Hepatocyte (in vitro differentiated cells): Measurements from ENCODE around the gene ELFN1. TPM values are rescaled to one million over a fixed set of nuclear protein-coding genes. Genes with fewer than 3 reads are reported as not detected.

ENCODE experiments used
- DNase-seq: peaks from one replicate; pipeline ENCODE4 v3.0.0-alpha.2; 2016; ENCODE audit warnings: low spot score
- H2AFZ ChIP-seq: fragments of 200-600 bp; sonication (generic); 2 replicates; pipeline ENCODE4 v1.6.0; 2016; ENCODE audit warnings: antibody characterized with exemption, mild to moderate bottlenecking
- H3K27ac ChIP-seq: fragments of 200-600 bp; sonication (generic); 2 replicates; pipeline ENCODE4 v1.5.1; 2016; ENCODE audit warnings: mild to moderate bottlenecking
- H3K27me3 ChIP-seq: fragments of 200-600 bp; sonication (generic); 2 replicates; pipeline ENCODE4 v1.6.1; 2016
- H3K36me3 ChIP-seq: fragments of 200-600 bp; sonication (generic); replicated peaks from 2 replicates; pipeline ENCODE4 v1.5.1; 2016; ENCODE audit warnings: low read depth; ENCODE audit not compliant: insufficient read depth
- H3K4me1 ChIP-seq: fragments of 200-600 bp; sonication (generic); 2 replicates; pipeline ENCODE4 v1.5.1; 2016; ENCODE audit warnings: mild to moderate bottlenecking, moderate library complexity; ENCODE audit not compliant: insufficient read depth
- H3K4me2 ChIP-seq: fragments of 200-600 bp; sonication (generic); 2 replicates; pipeline ENCODE4 v1.6.0; 2016
- H3K4me3 ChIP-seq: fragments of 200-600 bp; sonication (generic); 2 replicates; pipeline ENCODE4 v1.5.1; 2016; ENCODE audit warnings: mild to moderate bottlenecking
- H3K79me2 ChIP-seq: fragments of 200-600 bp; sonication (generic); 2 replicates; pipeline ENCODE4 v1.6.0; 2017; ENCODE audit warnings: mild to moderate bottlenecking
- H3K9me2 ChIP-seq: fragments of 200-600 bp; sonication (generic); replicated peaks from 2 replicates; pipeline ENCODE4 v1.6.0; 2017; ENCODE audit warnings: mild to moderate bottlenecking; ENCODE audit not compliant: insufficient read depth
- H3K9me3 ChIP-seq: fragments of 200-600 bp; sonication (generic); 2 replicates; pipeline ENCODE4 v1.5.1; 2016; ENCODE audit warnings: low read depth, mild to moderate bottlenecking
- H4K20me1 ChIP-seq: fragments of 200-600 bp; sonication (generic); 2 replicates; pipeline ENCODE4 v1.6.0; 2016; ENCODE audit warnings: mild to moderate bottlenecking; ENCODE audit not compliant: insufficient read depth, poor library complexity, severe bottlenecking
- CTCF ChIP-seq: fragments of 200-600 bp; sonication (generic); IDR thresholded peaks from 2 replicates; pipeline ENCODE4 v1.5.1; 2016; ENCODE audit warnings: antibody characterized with exemption, mild to moderate bottlenecking; ENCODE audit not compliant: poor library complexity
- EZH2 ChIP-seq: fragments of 200-600 bp; sonication (generic); IDR thresholded peaks from 2 replicates; pipeline ENCODE4 v1.6.1; 2016; ENCODE audit warnings: antibody characterized with exemption, mild to moderate bottlenecking, borderline replicate concordance
- EZH2phosphoT487 ChIP-seq: fragments of 200-600 bp; sonication (generic); IDR thresholded peaks from one replicate; pipeline ENCODE4 v1.6.1; 2018; ENCODE audit warnings: antibody characterized with exemption, mild to moderate bottlenecking, low read depth, moderate library complexity; ENCODE audit not compliant: unreplicated experiment, severe bottlenecking
- WGBS: methylation state at CpG from one replicate; pipeline ENCODE4 v1.1.6; 2016; ENCODE audit warnings: low lambda C conversion rate; ENCODE audit errors: missing lambda C conversion rate; 5-methylcytosine and 5-hydroxymethylcytosine counted together
- polyA plus RNA-seq: library from polyadenylated mRNA; unstranded; fragments of >200 nt; fragmentation: Nextera tagmentation; extraction: Ambion mirVana; gene quantifications from 2 replicates; pipeline ENCODE4 v1.2.1, GENCODE V29; 2016
- total RNA-seq: library from RNA; depleted of rRNA; stranded (reverse); fragments of >200 nt; gene quantifications from 2 replicates; pipeline ENCODE4 v1.2.3, GENCODE V29; 2014

The ELFN1 gene
- total and polyA plus RNA-seq, 2 experiments from 2014 or later = 3.6 to 5.5 TPM

- Histone ChIP-seq H3K79me2 (no peaks in the 10 kb centered on the region), H3K9me3 (no peaks in the 10 kb centered on the region), H3K4me2 (no peak overlapping the region), H3K4me1 (no peaks in the 10 kb centered on the region), H2AFZ (no peak overlapping the region), H4K20me1 (no peaks in the 10 kb centered on the region), H3K27ac (no peak overlapping the region), H3K27me3 (no peaks in the 10 kb centered on the region), H3K36me3 (no peaks in the 10 kb centered on the region), H3K9me2 (no peaks in the 10 kb centered on the region), H3K4me3 (no peak overlapping the region)
- no peak for TF ChIP-seq EZH2phosphoT487
- no peak for TF ChIP-seq EZH2
- no peak for TF ChIP-seq CTCF
- WGBS = 91% methylated on average over 12 of the region's 13 CpGs
- no peak for DNase-seq
Observed at GRCh38 chr7:1705856-1706255, 35.8 kb downstream of the ELFN1 start.

GRCh38 chr7:1706381-1706720 lies 36.3 kb downstream of the ELFN1 start:
- DNase-seq = no peak
- Histone ChIP-seq H3K36me3 (no peaks in the 10 kb centered on the region), H3K4me3 (no peak overlapping the region), H2AFZ (no peak overlapping the region), H3K9me2 (no peaks in the 10 kb centered on the region), H3K27me3 (no peaks in the 10 kb centered on the region), H3K27ac (no peak overlapping the region), H3K4me2 (no peak overlapping the region), H3K9me3 (no peaks in the 10 kb centered on the region), H3K79me2 (no peaks in the 10 kb centered on the region), H3K4me1 (no peaks in the 10 kb centered on the region), H4K20me1 (no peaks in the 10 kb centered on the region)
- no peak for TF ChIP-seq EZH2phosphoT487
- 87% methylated on average over 5 of the region's 5 CpGs for WGBS

GRCh38 chr7:1706721-1707613 lies 36.9 kb downstream of the ELFN1 start:
- H2AFZ ChIP-seq = no peak overlapping the region
- no peak overlapping the region for H3K27ac ChIP-seq
- H3K9me2 ChIP-seq = no peaks in the 10 kb centered on the region
- WGBS = 91% methylated on average over 30 of the region's 33 CpGs
- TF ChIP-seq CTCF (no peak), EZH2phosphoT487 (no peak), EZH2 (no peak)
- H4K20me1 ChIP-seq = no peaks in the 10 kb centered on the region
- no peaks in the 10 kb centered on the region for H3K9me3 ChIP-seq
- H3K4me1 ChIP-seq = no peaks in the 10 kb centered on the region
- no peak overlapping the region for H3K4me3 ChIP-seq
- no peaks in the 10 kb centered on the region for H3K27me3 ChIP-seq
- DNase-seq = no peak
- H3K4me2 ChIP-seq = no peak overlapping the region
- H3K36me3 ChIP-seq = no peaks in the 10 kb centered on the region
- H3K79me2 ChIP-seq = no peaks in the 10 kb centered on the region

DNA sequence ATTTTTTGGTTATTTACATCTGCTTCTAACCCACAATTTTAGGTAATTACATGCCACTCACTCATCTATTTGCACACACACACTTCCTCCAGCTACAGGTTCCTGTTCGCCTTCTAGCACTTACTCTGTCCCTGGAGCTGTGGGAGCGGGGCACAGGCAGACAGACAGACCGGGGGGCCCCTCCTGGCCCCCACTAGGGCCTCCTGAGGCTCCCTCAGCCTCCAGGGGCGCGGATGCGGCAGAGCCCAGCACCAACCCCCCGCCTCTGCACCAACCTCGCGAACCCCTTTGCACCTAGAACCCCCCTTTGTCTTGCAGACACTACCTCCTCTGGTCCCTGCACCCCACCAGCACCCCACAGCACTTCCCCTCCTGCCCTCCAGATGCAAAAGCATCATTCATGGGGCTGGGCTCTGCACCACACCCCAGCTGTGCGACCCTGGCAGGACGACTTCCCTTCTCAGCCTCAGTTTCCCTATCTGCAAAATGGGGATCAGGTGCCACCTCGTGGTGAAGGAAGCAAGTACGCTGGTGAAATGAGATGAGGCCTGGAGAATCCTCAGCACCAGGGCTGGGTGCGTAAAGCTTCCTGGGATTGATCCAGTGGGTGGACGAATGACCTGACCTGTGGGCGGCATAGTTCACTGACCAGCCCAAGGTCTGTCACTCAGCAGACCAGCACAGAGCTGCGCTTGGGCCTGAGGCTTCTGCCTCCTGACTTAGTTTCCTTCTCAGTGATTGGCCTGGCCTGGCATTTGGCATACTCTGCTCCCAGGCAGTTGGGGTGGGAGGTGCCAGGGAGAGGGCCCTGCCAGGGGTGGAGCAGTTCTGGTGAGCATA lies 37.9 kb downstream of the ELFN1 start:
- no peaks in the 10 kb centered on the region for H3K9me2 ChIP-seq
- H3K4me1 ChIP-seq = no peaks in the 10 kb centered on the region
- no peak for TF ChIP-seq EZH2phosphoT487
- no peak for TF ChIP-seq EZH2
- TF ChIP-seq CTCF = no peak
- H3K79me2 ChIP-seq = no peaks in the 10 kb centered on the region
- H3K36me3 ChIP-seq = no peaks in the 10 kb centered on the region
- H3K4me3 ChIP-seq = no peak overlapping the region
- H3K4me2 ChIP-seq = no peak overlapping the region
- H3K27ac ChIP-seq = no peak overlapping the region
- H3K27me3 ChIP-seq = no peaks in the 10 kb centered on the region
- H3K9me3 ChIP-seq = no peaks in the 10 kb centered on the region
- WGBS = 86% methylated on average over 17 of the region's 17 CpGs
- H4K20me1 ChIP-seq = no peaks in the 10 kb centered on the region
- H2AFZ ChIP-seq = no peak overlapping the region
- DNase-seq = no peak
